CD4-positive, alpha-beta T cell treated with Interleukin-10 for 1 hour (primary cell): ENCODE measurements around the gene YIF1A.
A peak's percentile ranks its signal among the peaks of the same experiment; 100 is the strongest.
"Not testable (repeated sequence)": the region's sequence is repeated elsewhere in the genome, so short reads cannot be mapped to it uniquely, and the experiment has no call there.

Source experiments
- DNase-seq: peaks from one replicate; pipeline ENCODE4 v3.0.0-alpha.2; 2020

The YIF1A gene

DNA sequence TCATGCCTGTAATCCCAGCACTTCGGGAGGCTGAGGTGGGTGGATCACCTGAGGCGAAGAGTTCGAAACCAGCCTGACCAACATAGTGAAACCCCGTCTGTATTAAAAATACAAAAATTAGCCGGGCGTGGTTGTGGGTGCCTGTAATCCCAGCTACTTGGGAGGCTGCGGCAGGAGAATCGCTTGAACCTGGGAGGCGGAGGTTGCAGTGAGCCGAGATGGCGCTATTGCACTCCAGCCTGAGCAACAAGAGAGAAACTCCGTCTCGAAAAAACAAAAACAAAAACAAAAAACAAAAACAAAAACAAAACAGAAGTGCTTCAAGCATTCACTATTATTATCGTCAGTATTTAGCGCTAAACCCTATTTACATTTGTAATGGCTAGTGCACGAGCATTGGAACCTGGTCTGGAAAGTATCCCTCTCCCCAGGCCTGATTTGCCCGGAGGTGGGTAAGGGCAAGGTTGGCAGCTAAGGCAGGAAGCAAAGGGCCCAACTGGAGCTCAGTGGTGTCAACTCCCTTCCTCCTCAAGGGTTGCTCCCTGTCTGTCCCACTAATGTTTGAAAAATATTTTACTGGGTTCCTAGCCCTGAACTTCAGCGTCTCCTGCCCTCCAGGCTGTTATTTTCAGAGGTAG is 22.0 kb upstream of the YIF1A start:
- not testable (repeated sequence) for DNase-seq

DNA sequence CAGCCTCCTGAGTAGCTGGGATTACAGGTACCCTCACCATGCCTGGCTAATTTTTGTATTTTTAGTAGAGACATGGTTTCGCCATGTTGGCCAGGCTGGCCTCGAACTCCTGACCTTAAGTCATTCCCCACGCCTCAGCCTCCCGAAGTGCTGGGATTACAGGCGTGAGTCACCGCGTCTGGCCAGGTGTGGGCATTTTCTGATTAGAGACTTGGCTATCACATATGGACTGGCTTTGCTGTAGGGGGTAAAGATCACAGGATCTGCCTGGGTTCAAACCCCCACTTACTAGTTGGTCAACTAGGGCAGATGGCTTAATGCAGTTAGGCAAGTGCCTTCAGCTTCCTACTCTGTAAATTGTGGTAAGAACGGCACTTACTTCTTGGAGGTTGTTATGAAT is 21.4 kb upstream of the YIF1A start:
- no peak for DNase-seq

DNA sequence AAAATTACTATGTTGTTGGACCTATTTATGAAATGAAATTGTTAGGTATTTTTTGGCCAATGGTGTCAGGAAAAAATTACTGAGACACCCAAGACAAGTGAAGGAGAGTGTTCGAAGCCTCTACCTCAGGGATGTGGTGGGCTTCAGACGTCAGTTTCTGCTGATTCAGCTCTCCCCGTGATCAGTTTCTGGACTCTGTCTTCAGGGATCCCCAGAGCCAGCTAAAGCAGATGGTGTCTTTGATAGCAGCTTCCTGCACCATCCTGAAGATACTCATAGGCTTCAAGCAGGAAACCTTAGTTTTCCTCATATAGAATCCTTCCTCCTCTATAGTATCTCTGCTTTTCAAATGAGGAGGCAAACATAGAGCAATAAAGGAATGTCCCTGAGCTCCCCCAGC is 20.5 kb upstream of the YIF1A start:
- DNase-seq, result no peak

DNA sequence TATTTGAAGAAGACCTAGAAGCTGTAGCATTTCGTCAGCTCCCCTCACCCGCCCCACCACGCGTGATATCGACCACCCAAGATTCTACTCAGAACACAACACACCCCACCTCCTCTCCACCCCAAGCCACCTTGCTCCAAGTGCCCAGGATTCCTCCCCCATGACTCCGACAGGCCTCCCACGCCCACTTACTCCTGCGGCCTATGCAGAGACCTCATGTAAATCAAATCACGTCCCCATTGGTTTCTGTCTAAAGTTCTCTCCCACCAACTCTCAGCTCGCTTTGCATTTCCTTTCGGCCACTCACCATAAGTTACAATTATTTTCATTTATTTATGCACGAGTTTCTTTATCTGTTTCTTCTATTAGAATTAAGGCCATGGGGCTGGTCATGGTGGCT is 13.7 kb upstream of the YIF1A start:
- no peak for DNase-seq

DNA sequence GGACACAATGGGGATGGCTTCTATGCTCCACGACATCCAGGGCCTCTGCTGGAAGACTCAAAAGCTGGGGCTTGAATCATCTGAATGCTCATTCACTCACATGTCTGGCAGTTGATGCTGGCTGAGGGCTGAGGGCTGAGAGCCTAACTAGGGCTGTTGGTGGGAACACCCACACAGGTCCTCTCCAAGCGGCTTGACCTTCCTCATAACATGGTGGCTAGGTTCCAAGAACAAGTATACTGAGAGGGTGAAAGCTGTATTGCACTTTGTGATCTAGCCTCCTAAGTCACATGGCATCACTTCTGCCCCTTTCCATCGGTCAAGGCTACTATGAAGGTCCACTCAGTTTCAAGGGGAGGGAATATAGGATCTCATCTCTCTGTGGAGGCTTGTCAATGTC is 10.2 kb upstream of the YIF1A start:
- no peak for DNase-seq

DNA sequence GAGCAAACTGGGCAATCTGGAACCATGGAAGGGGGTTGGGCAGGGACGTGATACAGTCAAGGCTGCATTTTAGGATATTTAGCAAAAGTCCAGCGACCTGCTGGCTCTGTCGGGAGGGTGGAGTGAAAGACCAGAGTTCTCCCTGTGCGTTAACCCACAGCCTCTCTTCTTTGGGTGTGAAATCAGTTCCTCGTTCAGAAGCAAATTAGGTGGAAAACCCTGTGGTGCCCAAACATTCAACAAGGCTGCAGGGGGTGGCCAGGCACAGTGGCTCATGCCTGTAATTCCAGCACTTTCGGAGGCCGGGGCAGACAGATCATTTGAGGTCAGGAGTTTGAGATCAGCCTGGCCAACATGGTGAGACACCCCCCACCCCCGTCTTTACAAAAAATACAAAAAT is 8.7 kb upstream of the YIF1A start:
- DNase-seq, result no peak

DNA sequence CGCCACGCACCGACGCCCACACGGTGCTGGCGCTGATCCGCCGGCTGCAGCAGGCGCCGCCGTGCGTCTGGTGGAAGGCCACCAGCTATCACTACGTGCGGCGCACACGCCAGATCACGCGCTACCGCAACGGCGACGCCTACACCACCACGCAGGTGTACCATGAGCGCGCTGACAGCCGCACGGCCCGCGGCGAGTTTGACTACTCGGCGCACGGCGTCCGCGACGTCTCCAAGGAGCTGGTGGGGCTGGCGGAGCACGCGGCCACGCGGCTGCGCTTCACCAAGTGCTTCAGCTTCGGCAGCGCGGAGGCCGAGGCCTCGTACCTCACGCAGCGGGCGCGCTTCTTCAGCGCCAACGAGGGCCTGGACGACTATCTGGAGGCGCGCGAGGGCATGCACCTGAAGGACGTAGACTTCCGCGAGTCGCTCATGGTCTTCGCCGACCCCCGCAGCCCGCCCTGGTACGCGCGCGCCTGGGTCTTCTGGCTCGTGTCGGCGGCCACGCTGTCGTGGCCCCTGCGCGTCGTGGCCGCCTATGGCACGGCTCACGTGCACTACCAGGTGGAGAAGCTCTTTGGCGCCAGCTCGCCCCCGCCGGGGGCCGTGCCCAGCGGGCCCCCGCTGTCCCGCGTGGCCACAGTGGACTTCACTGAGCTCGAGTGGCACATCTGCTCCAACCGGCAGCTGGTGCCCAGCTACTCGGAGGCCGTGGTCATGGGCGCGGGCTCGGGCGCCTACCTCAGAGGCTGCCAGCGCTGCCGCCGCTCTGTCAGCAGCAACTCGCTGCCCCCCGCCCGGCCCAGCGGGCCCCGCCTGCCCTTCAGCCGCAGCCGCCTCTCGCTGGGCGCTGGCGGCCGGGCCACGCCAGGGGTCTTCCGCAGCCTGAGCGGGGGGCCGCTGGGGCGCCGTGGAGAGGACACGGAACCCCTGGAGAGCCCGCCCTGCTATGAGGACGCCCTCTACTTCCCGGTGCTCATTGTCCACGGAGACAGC is 6.0 kb upstream of the YIF1A start:
- DNase-seq, result no peak

DNA sequence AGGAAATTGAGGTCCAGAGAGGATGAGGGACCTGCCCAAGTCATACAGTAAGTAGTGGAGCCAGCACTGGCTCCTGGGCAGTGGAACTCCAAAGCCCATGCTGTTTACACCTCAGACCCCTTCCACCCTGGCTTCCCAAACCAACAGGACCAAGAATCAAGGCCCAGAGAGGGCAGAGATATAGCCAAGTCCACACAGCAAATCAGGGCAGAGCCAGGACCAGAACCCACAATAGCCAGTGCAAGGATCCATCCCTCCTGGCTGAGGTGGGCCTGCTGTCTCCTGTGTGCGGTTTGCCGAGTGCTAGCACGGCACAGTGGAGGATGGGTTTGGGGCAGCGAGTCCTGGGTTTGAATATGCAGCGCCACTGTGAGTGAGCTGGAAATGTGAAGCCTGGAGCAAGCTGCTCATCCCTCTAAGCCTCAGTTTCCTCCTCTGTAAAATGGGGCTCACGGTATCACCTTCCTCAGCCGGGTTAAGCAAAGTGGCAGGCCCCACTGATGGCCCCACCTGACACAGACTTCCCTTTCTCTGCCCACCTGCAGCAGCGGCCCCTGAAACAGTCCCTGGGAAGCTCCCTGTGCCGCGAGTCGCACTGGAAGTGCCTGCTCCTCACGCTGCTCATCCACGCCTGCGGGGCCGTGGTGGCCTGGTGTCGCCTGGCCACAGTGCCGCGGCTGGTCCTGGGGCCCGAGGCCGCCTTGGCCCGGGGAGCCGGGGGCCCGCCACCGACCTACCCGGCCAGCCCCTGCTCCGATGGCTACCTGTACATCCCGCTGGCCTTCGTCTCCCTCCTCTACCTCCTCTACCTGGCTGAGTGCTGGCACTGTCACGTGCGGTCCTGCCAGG is 5.1 kb upstream of the YIF1A start:
- no peak for DNase-seq

DNA sequence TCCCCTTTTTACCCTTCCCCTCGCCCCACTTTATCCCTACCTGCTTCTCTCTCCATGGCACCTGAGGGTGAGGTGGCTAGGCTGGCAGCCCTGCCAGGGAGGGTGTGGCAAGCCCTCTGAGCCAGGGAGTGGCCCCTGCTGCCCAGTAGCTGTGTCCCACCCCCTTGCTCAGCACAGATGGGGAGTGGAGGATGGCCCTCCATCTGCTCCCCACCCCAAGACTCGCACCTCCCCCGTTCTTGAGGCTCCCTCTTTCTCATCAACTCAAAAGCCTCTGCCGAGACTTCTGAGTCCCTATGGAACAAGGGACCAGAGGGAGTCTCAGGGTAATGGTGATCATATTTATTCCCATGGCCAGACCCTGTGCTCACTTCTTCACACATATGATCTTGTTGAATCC is 4.4 kb upstream of the YIF1A start:
- DNase-seq, result no peak

DNA sequence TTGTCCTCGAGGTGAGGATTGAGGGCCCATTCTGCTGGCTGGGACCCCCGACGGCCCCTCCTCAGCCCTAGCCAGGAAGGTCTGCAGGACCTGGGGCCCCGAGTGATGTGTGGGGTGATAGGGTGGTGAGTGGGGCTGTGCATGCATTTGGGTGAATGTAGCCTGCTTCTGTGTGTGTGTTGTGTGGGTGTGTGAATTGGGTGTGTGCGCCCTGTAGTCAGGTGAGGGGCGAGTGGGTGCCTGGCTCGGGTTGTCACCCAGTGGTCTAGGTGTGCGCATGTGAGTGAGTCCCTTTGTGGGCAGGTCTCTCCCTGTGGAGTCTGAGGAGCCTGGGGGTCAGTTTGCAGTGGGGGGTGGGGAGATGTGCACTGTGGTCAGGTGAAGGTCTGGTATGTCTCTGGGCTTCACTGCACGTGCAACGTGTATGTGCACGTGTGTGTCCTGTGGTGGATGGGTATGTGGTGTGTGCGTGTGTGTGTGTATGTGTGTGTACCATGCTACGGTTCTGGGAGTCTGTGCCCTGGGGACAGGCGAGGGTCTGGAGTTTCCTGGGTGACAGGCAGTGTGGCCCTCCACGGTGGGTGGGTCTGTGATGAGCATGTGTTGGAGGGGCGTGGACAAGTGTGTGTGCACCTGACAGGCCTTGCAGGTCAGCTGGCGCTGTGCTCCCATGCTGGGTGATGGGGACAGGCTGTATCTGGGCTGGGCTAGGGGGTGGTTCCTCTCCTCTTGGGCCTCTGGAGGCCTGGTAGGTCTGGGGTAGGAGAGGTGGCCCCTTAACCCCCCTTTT is 3.8 kb upstream of the YIF1A start:
- DNase-seq, result no peak

DNA sequence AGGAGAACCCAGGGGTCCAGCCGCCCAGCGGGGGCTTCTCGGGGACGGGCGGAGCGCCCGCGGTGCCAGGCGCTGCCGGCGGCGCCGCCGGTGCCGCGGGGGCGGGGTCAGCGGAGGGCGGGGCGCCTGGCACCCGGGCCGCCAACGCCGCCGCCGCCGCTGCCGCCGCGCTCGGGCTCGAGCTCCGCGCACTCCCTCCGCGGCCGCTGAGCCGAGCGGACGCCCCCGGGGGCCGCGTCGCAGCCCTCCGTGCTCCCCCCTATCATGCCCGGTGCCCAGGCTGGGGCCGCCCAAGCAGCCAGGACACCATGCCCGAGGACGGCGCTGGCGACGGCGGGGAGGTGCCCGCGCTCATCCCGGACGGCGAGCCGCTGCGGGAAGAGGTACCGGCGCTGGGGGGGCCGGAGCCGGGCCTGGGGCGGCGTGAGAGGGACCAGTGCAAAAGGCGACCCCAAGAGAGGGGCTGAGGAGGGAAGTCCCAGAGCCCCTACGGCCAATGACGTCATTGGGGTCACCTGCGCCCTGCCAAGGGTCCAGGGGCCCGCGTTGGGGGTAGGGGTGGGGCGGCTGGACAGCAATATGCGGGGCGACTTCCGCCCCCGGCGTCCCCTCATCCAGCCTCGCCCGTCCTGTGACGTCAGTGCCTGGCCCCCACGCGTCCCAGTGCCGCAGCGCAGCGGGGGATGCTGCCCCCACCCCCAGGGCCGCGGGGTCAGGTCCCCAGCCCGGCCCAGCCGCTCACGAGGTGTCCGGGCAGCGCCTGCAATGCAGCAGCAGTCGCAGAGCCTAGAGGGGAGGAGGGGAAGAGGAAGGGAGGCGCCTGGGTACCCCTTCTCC is 3.0 kb upstream of the YIF1A start, which contains the start of gene TMEM151A:
TMEM151A (plus strand) TSS at position 189 of the 837 bp plus-strand sequence; CDS start at position 309, 120 bp downstream.
- DNase-seq, result peak; percentile 26

DNA sequence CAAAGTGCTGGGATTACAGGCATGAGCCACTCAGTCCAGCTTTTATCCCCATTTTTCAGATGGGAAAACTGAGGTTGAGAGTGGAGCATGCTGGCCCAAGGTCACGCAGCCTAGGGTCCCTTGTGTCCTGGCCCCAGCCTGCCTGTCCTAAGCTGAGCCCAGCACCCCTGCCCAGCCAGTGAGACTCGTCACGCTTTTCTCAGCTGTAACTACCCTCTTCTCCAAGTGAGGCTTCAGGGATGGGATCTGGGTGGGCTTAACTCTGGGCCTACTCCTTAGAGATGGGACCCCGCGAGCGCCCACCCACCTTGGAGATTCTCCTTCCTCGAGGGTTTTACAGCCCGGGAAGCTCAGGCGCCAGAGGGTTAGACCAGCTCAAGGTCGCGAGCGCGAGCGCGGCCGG is 2.4 kb upstream of the YIF1A start:
- DNase-seq, result no peak

DNA sequence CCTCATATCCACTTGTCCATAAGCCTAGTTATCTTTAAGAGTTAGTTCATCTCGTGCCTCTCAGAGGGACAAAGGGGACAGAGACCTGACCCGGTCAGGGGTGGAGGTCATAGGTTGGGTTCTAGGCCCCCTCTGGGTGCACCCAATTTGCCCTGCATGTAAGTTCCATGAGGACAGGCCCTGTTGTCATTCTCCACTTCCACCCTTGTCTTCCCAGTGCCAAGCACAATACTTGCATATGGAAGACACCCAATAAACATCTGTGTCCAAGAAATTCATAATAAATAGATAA is 1.3 kb upstream of the YIF1A start:
- no peak for DNase-seq

DNA sequence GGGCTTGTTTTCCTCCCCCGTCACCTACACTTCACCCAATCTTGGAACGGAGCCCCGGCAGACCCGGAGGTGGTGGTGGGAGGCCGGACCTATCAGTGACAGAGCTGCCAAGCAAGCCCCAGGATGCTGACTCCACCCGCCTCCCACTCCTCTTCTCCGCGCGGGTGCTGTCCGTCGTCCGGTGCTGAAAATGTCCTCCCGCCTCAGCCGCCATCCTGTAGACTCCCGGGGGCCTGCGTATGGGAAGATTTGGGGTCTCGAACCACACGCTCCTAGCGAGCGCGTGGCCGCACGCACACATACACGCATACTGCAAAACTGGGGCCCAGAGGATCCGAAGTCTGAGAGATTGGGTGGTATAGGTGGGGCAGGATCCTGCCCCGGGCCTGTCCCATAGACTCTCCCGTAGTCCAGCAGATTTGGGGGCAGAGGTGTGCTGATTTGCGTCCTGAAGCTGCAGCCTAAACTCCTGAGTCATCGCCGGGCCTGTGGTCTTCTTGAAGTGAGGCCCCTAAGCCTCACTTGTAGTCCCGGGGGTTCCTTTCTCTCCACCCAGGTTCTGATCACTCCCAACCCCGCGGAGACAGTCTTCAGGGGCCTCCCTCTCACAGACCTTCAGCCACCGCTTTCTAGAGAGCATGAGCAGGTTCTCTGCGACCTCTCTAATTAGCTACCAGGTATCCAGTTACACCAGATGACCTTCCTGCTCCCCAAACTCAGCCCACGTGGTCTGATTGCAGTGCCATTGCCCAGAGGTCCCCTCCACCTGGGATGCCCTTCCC is 796 bp upstream of the YIF1A start:
- peak; percentile 83 for DNase-seq

DNA sequence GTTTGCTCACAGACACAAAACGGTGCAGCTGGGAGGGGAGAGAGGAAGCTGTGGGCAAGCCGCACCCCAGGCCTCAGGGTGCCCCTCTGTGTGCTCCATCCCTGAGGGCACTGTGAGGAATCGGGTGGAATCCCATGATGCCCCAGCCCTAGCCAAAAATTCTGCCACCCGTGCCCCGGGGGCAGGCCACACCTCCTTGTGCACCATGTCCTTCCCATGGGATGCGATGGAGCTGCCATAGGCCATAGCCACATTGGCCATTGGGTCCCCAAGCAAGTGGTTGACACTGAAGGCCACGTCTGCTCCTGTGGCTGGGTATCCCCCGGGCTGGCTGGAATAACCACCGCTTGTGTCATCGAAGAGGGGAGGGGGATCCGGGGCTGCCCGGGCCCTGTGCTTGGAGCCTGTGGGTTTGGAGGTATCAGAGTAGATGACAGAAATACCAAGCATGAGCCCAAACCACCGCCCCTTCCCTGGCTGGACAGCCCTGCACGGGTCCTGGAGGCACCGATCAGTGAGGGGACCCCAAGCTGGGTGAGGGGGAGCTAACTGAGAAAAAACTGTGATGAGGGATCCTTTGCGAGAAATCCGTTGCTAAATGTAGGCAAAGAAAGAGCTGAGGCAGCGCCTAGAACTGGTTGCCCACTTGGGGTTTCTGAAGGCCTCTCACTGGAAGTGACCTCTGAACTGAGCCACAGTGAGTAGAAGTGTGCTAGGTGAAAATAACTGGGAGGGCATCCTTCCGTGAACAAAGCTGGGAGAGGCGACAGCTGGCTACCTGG is 863 bp downstream of the YIF1A start:
- no peak for DNase-seq

DNA sequence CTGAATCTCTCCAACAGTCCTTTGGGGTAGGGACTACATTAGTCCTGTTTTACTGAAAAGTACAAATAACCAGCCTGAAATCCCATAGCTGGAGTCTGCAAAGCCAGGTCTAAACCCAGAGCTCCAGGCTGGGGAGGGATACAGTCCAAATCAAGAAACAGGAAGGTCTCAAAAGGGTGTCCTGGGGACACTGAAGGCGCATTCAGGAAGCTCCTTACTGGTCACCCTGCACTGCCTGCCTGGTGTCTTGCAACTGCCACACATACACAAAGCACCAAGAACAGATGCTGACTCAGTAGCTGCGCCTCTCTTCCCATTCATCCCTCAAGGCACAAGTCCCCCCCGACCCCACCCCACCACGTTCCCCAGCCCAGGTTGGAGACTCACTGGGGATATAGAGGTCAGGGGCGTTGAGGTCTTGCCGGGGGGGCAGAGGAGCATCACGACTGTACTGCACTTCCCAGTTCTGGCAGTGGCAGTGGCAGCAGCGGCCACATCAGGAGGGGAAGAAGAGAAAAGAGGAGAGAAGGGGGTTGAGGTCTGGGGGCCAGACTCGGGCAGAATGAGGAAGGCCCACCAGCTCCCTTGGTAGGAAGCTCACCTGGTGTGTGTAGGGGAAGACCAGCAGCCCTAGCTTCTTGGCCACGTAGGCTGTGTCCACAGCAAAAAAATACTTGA is 1.6 kb downstream of the YIF1A start:
- DNase-seq, result no peak

DNA sequence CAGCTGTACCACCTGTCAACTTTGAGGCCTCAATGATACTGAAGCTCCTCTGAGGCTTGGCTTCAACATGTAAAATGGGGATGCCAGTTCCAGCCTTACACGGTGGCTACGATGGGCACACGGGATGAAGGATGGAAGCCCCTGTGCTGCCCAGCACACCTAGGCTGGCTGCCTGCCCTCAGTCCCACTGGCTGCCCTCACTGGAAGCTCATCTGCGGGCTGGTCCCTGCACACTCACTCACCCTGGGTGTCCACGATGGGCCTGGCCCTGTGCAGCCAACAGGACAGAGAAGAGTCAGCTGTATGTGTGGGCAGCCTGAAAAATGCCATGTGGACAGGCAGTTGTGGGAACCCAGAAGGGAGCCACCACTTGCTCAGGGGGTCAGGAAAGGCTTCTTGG is 2.2 kb downstream of the YIF1A start:
- DNase-seq, result no peak

DNA sequence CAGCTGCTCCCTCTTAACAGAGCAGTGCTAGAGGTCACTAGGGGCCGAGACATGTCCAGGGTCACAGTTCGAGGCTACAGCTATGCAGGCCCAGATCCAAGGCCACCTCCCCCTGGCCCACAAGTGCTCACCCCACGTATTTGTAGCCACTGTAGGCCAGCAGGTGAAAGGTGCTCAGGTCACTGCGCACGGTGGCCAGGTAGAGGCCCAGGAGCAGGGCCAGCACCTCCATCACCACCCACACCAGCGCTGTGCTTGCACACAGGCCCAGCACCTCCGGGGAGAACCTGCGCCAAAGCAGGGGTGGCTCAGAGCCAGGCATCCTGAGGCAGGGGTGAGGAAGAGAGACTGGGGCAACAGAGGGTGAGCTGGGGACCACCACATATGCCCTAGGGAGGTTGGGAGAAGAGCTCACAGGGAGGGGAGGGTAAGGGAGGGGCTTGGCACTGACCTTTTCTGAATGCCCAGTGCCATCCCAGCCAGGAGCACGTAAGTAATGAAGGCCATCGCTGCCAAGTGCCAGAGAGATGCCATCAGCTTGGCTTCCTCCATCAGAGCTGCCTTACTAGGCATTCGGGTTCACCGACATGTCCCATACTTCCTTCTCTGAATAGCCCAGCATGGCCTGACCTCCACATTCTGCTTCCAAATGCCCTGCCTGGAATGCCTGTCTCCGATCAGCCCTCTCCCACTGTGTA is 3.5 kb downstream of the YIF1A start:
- DNase-seq, result no peak
